T-helper 2 cell treated with Interferon-gamma antibody and Interleukin-4, amounts not matched to agents 5 μg/mL and 100 μg/mL, for 36 hours (primary cell): ENCODE results near the gene TRIM26.

ENCODE experiments used
- DNase-seq: peaks from one replicate; pipeline ENCODE4 v3.0.0; 2021; ENCODE audit warnings: low spot score
- H3K27ac Mint-ChIP-seq: one replicate; pipeline ENCODE4 v1.8.0; 2021; ENCODE audit warnings: mild to moderate bottlenecking, mixed read lengths
- H3K27me3 Mint-ChIP-seq: one replicate; pipeline ENCODE4 v1.8.0; 2021; ENCODE audit warnings: low read depth, mixed read lengths
- H3K36me3 Mint-ChIP-seq: one replicate; pipeline ENCODE4 v1.8.0; 2021; ENCODE audit warnings: low read depth, mixed read lengths
- H3K4me1 Mint-ChIP-seq: one replicate; pipeline ENCODE4 v1.8.0; 2021; ENCODE audit warnings: low read depth, mixed read lengths
- H3K4me3 Mint-ChIP-seq: one replicate; pipeline ENCODE4 v1.8.0; 2022; ENCODE audit warnings: mild to moderate bottlenecking, moderate library complexity, mixed read lengths
- H3K9me3 Mint-ChIP-seq: one replicate; pipeline ENCODE4 v1.8.0; 2021; ENCODE audit warnings: mixed read lengths

Gene TRIM26

DNA sequence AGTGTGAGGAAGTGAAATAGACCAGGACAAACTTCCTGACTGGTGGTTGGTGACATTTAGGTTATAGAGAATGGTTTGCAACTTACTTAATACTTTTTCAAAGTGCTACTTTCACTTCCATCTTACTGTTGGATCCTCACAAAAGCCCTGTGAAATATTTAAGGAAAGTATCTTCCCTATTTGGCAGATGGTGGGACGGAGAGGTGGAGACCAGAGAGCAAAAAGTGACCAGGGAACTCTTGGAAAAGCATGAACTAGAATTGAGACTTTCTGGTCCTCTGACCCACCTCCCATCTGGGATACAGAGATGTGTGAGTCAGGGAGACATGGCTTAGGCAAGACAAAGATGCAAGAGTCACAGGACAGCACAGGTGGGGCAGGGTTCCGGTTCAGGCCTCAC is 55.2 kb downstream of the TRIM26 start:
- DNase-seq, result no peak

DNA sequence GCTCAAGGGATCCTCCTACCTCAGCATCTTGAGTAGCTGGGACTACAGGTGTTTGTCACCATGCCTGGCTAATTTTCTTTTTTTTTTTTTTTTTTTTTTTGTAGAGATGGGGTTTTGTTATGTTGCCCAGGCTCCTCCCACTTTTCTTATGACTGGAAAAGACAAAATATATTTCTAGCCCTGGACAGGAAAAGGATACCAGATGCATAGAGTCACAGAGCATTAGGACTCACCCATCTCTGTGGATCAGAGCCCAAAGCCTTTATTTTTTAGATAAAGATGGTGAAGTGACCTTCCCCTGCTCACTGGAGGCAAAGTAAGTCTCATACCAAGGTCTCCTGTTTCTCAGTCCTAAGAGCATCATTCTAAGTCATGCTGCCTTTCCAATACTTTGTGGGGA is 55.6 kb downstream of the TRIM26 start:
- Mint-ChIP-seq H3K9me3 (no peaks in the 10 kb centered on the region), H3K27me3 (peaks cover 7% of the 10 kb centered on the region), H3K27ac (no peak overlapping the region), H3K4me3 (no peak overlapping the region), H3K4me1 (peaks cover 9% of the 10 kb centered on the region), H3K36me3 (no peaks in the 10 kb centered on the region)
- DNase-seq, result no peak

More for the DNA sequence above, 55.2 kb downstream of the TRIM26 start:
- Mint-ChIP-seq H3K27me3 (peaks cover 7% of the 10 kb centered on the region), H3K9me3 (no peaks in the 10 kb centered on the region), H3K36me3 (no peaks in the 10 kb centered on the region), H3K4me1 (peaks cover 9% of the 10 kb centered on the region), H3K4me3 (no peak overlapping the region), H3K27ac (no peak overlapping the region)

DNA sequence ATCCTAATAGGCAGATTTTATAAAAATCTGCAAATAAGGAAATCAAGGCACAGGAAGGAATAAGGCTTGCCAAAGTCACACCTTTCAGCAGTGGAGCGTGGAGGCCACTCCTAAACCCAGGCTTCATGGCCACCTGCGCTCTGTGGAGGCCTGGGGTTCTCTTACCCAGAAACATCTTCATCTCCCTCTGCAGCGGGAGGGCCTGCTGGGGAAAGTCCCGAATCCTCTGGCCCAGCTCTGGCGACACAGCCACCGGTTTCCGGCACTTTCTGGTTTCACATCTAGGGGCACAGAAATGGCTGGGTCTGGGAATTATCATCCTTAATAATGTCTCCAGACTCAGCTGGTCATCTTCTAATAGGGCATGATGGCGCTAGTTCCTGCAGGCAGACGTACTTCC is 56.4 kb downstream of the TRIM26 start:
- H3K4me1 Mint-ChIP-seq, result peaks cover 6% of the 10 kb centered on the region

DNA sequence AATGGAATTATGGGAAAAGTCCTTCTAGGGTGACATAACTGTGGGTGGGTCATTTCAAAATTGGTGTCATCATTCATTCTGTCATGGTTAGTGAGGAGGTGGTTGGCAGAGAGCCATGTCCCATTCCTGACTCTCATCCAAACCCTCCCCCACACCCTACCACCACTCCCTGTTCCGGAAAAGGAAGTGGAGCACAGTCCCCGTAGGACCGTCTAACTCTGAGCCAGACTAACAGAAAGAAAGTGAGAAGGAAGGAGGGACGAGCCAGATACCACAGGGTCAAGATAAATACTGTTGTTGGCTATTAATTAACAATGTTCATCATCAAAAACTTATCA is 57.0 kb downstream of the TRIM26 start:
- Mint-ChIP-seq H3K27ac (no peak overlapping the region), H3K4me1 (peaks cover 10% of the 10 kb centered on the region), H3K36me3 (no peaks in the 10 kb centered on the region), H3K4me3 (no peak overlapping the region), H3K9me3 (no peaks in the 10 kb centered on the region), H3K27me3 (peaks cover 9% of the 10 kb centered on the region)
- DNase-seq, result no peak

More for the DNA sequence above, 56.4 kb downstream of the TRIM26 start:
- Mint-ChIP-seq H3K27ac (no peak overlapping the region), H3K4me3 (no peak overlapping the region), H3K36me3 (no peaks in the 10 kb centered on the region), H3K9me3 (no peaks in the 10 kb centered on the region), H3K27me3 (peaks cover 9% of the 10 kb centered on the region)
- DNase-seq, result no peak

DNA sequence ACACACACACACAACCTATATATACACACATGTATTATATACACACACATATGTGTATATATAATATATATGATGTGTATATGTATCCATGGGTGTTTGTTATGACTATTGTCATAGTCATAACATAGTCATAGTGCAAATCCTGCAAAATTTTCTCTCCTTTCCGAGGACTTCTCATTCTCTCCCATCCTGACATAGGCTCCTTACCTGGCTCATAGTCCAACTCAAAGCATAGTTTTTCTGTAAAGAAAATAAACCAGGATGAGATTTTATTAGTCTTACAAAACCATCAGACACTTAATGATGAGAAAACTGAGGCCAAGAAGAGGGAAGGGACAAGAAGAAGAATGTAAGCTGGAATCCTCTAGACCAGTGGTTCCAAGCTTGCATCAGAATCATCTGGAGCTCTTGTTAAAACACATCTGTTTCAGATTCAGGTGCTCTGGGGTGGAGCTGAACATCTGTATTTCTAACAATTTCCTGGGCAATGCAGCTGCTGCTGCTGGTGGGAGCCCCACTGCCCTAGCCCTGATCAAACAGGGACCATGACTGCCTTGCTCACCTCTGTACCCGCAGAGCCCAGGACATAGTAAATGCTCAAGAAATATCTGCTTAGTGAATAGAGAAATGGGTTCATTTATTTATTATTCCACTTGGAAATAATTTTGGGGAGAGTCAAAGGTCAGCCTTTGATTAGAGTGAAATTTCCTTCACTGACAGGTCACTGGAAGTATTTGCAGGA is 57.5 kb downstream of the TRIM26 start:
- H3K27ac Mint-ChIP-seq, result no peak overlapping the region
- DNase-seq, result no peak
- peaks cover 9% of the 10 kb centered on the region for H3K27me3 Mint-ChIP-seq
- H3K4me1 Mint-ChIP-seq, result peaks cover 10% of the 10 kb centered on the region
- no peaks in the 10 kb centered on the region for H3K36me3 Mint-ChIP-seq
- no peak overlapping the region for H3K4me3 Mint-ChIP-seq
- no peaks in the 10 kb centered on the region for H3K9me3 Mint-ChIP-seq

DNA sequence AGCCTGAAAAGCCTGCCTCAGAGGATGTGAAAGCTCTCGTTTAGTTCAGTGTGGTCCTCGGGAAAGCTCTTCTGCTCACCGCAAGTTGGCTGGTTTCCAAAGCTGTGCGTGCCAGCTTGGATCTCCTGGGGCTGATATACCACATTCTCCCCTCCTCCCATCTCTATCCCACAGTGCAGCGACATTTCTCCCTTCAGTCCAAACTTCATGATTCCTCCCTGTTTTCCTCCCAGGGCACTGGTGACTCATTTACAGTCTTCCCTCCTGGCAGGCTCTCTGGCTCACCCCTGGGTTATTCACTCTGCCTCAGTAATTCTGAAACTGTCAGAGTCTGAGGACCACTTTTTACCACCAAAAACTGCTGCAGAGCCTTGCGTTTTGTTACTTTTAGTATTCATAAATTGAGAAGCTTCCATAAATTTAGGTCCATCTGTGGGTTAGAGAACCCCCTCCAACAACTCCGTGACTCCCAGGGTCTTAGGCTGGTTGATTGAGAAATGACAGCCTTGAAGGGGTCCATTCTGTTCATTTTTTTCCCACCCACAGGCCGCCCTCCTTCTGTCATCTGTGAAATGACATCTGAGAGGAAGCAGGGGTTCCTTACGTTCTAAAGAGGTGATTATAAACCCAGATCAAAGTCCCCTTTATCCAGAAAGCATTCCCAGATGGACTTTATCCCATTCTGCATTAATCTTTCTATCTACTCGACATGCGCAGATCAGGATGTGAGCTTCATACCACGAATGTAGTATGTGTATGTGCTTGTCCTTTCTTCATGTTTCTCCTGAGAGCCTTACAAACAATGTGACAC is 58.3 kb downstream of the TRIM26 start:
- Mint-ChIP-seq H3K27me3 (peaks cover 14% of the 10 kb centered on the region), H3K4me3 (no peak overlapping the region), H3K4me1 (peaks cover 10% of the 10 kb centered on the region), H3K9me3 (no peaks in the 10 kb centered on the region), H3K27ac (no peak overlapping the region), H3K36me3 (no peaks in the 10 kb centered on the region)
- no peak for DNase-seq

DNA sequence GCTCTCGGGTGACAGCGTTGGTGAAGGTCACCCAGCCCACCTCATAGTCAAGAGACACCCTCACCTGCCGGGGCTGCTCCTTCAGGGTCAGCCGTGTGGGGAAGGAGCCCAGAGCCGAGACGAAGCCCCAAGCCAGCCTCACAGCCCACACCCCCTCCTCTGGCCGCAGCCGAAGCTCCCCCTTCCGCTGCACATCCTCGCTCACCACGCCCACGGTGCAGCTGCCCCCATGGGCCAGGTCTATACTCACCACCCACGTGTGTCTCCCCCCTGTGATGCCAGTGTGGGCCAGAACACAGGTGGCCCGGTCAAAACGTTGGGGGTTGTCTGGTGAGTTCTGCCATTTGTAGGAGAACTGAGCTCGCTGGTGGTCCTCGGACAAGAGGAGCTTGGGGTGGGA is 59.1 kb downstream of the TRIM26 start:
- Mint-ChIP-seq H3K27me3 (peaks cover 16% of the 10 kb centered on the region), H3K27ac (no peak overlapping the region), H3K4me3 (no peak overlapping the region), H3K36me3 (no peaks in the 10 kb centered on the region), H3K4me1 (peaks cover 9% of the 10 kb centered on the region), H3K9me3 (no peaks in the 10 kb centered on the region)
- DNase-seq, result no peak

DNA sequence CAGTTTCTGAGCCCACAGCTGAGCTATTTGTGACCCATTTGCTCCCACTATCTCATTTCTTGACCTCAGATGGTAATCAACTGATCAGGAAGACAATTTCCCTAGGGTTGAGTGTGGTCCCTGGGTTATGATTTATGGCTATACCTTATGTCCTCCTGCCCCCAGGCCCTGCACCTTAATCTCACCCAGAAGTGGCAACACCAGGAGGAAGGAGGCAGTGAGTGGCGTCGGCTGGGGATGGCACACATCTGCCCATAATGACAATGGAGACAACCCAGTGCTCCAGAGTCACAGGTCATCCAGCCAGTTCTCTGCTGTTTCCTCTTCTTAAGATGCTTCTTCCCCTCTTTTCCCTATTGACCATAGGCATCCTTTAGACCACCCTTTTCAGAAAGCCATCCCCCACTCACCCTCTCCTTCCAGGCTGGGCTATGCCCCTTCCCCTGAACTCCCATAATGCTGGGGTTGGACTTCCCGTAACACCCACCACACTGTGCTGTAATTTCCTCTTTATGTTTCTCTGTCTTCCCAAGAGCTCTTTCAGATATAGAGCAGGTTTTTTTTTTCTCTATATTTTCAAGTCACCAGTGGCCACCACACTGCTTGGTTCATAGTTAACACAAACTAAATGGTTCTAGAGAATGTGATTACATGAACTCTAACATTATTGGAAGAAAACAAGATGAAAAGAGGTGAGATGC is 60.1 kb downstream of the TRIM26 start:
- no peak for DNase-seq
- no peaks in the 10 kb centered on the region for H3K36me3 Mint-ChIP-seq
- H3K9me3 Mint-ChIP-seq, result no peaks in the 10 kb centered on the region
- no peak overlapping the region for H3K27ac Mint-ChIP-seq
- peaks cover 16% of the 10 kb centered on the region for H3K27me3 Mint-ChIP-seq
- H3K4me3 Mint-ChIP-seq, result no peak overlapping the region
- H3K4me1 Mint-ChIP-seq, result peaks cover 6% of the 10 kb centered on the region

DNA sequence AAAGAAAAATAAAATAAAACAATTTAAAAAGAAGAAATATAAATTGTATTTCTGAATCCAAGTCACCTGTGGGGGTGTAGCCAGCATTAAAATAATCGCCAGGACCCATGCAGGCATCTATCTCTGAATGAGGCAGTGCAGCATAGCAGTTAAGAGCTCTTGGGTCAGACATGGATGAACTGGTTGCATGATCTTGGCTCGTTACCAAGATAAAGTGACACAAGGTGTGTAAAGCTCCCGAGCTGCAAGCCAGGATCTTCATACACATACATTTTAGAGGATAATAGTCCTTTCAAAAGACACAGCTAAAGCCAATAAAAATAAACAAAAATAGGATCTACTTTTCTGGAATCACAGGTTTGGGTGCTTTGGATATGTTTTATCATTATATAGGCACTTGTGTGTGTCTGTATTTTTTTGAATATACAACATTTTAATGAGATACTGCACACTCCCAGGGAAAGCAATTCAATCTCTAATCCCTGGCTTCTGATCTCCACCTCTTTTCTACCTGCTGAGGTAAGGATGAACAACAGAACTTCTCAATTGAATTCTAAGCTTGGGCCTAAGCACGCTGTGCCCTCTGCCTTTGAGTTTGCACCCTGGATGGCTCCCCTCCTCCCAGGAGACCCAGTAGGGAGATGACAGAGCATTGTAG is 61.1 kb downstream of the TRIM26 start:
- no peaks in the 10 kb centered on the region for H3K9me3 Mint-ChIP-seq
- H3K36me3 Mint-ChIP-seq, result no peaks in the 10 kb centered on the region
- no peak for DNase-seq
- H3K4me3 Mint-ChIP-seq, result no peak overlapping the region
- no peak overlapping the region for H3K27ac Mint-ChIP-seq
- H3K4me1 Mint-ChIP-seq, result peaks cover 4% of the 10 kb centered on the region
- H3K27me3 Mint-ChIP-seq, result peaks cover 18% of the 10 kb centered on the region

DNA sequence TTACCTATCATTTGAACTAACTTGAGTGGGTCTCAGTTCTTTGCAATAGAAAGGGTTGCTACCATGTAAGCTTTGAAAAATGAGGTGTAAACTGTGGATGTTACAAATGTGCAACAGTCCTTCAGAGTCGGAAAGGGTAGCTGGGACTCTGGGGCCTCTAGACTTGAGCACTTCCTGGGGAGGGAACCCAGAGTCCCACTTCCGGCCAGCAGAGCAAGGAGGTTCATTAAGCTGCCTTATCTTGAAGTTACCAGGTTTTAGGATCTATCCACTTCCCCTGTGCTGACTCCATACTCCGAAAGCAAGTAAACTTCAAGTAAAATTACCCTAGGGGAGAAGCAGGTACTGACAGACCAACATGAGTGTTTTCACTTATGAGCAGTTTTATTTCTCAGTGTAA is 61.6 kb downstream of the TRIM26 start:
- Mint-ChIP-seq H3K36me3 (no peaks in the 10 kb centered on the region), H3K4me1 (peaks cover 4% of the 10 kb centered on the region), H3K4me3 (no peak overlapping the region), H3K27me3 (peaks cover 18% of the 10 kb centered on the region), H3K27ac (no peak overlapping the region), H3K9me3 (no peaks in the 10 kb centered on the region)
- no peak for DNase-seq

DNA sequence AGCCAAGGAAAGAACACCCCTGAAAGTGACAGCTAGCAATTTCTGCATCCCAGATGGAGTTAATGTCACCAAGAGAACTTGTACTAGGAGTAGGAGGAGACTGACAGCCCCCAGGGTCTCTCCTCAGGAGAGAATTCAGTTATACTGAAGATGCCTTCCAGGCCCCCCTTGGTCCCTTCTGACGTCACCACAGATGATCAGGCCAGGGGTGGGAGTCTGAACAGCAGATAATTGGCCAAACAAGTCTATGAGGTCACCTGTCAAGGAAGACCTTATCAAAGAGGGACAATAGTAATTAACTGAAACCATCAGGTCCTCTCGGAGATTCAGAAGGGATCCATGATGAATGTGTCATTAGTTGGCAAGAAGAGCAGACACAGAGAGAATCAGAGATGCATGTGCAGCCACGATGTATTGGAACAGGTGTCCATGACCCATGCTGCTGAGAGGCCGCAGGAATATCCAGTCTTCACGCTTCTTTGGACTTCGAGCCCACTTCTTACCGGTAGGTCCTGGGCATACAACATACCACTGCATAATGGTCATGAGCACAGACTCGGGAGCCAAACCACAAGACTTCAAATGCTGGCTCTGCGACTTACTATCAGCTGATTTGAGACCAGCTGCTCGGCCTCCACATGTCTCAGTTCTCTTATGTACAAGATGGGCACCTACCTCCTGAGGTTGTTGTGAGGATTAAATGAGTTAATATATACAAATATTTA is 62.4 kb downstream of the TRIM26 start:
- H3K27me3 Mint-ChIP-seq, result peaks cover 21% of the 10 kb centered on the region
- peaks cover 4% of the 10 kb centered on the region for H3K4me1 Mint-ChIP-seq
- no peak for DNase-seq
- no peaks in the 10 kb centered on the region for H3K36me3 Mint-ChIP-seq
- no peaks in the 10 kb centered on the region for H3K9me3 Mint-ChIP-seq
- H3K4me3 Mint-ChIP-seq, result no peak overlapping the region
- H3K27ac Mint-ChIP-seq, result no peak overlapping the region

DNA sequence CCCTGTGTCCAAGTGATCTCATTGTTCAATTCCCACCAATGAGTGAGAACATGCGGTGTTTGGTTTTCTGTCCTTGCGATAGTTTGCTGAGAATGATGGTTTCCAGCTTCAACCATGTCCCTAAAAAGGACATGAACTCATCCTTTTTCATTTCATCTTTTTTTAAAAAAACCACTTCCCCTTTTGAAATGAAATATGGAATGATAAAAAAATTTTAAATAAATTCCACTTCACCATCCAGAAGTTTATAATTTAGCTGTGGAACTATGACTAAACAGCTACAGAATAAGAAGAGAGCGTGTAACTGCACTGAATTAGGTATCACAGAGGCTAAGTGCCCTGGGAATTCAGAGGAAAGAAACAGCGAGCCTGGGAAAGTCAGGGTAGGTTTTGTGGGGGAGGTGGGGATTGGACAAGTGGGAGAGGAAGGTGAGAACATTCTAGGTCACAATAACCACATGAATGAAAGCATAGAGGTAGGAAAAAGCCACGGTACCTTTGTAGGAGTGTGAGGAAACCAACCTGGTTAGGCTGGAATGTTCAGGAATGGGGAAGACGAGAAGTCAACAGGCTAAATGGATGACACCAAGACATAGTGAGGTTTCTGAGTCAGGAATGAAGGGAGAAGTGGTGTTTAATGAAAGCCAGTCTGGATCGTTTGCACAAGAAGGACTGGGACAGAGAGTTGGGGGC is 63.2 kb downstream of the TRIM26 start:
- peaks cover 28% of the 10 kb centered on the region for H3K27me3 Mint-ChIP-seq
- H3K27ac Mint-ChIP-seq, result no peak overlapping the region
- peaks cover 4% of the 10 kb centered on the region for H3K4me1 Mint-ChIP-seq
- no peak overlapping the region for H3K4me3 Mint-ChIP-seq
- DNase-seq, result no peak
- no peaks in the 10 kb centered on the region for H3K9me3 Mint-ChIP-seq
- H3K36me3 Mint-ChIP-seq, result no peaks in the 10 kb centered on the region

DNA sequence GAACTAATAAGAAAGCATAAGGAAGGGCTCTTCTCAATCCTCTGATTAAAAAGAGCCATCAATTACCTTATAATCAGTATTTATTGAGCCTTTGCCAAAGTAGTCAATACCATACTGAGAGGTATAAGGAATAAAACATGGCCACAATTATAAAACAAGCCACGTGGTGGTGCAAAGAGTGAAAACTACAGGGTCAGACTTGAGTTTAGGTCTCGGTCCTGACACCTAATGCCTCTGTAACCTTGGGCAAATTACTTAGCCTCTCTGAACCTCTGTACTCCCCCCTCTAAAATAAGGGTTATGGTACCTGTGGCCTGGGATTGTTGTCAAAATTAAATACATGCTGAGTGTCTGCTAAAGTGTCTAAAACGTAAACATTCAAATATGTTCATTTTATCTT is 64.0 kb downstream of the TRIM26 start:
- Mint-ChIP-seq H3K27me3 (peaks cover 31% of the 10 kb centered on the region), H3K27ac (no peak overlapping the region), H3K36me3 (no peaks in the 10 kb centered on the region), H3K4me1 (peaks cover 4% of the 10 kb centered on the region), H3K4me3 (no peak overlapping the region), H3K9me3 (no peaks in the 10 kb centered on the region)
- DNase-seq, result no peak
